HG03558 (cell line): Measurements from ENCODE around the gene AKAP12.
"Not testable (repeated sequence)": the region's sequence is repeated elsewhere in the genome, so short reads cannot be mapped to it uniquely, and the experiment has no call there.

Experiments
- ATAC-seq: cut with Tn5 transposase; IDR thresholded peaks from one replicate; pipeline ENCODE4 v1.9.1; 2021; ENCODE audit warnings: moderate number of reproducible peaks; ENCODE audit not compliant: unreplicated experiment; ENCODE audit errors: extremely low read depth

Gene AKAP12

GRCh38 chr6:151335930-151336329 is 96.2 kb downstream of the AKAP12 start:
- no peak for ATAC-seq

GRCh38 chr6:151338651-151339200 is 99.0 kb downstream of the AKAP12 start:
- ATAC-seq, result no peak

GRCh38 chr6:151339369-151339768 is 99.6 kb downstream of the AKAP12 start:
- no peak for ATAC-seq

GRCh38 chr6:151340219-151340978 is 100.6 kb downstream of the AKAP12 start:
- ATAC-seq, result no peak

GRCh38 chr6:151341476-151342195 is 101.9 kb downstream of the AKAP12 start:
- ATAC-seq, result no peak

- not testable (repeated sequence) for ATAC-seq
These were observed 103.0 kb downstream of the AKAP12 start for GRCh38 chr6:151342750-151343149.

- no peak for ATAC-seq
These were observed 110.0 kb downstream of the AKAP12 start for GRCh38 chr6:151349651-151350270.

GRCh38 chr6:151350442-151351145 is 110.8 kb downstream of the AKAP12 start:
- no peak for ATAC-seq

- ATAC-seq, result no peak
These were observed 111.5 kb downstream of the AKAP12 start for GRCh38 chr6:151351146-151351700.

GRCh38 chr6:151351731-151352130 is 112.0 kb downstream of the AKAP12 start:
- no peak for ATAC-seq

GRCh38 chr6:151352410-151353396 is 112.9 kb downstream of the AKAP12 start:
- no peak for ATAC-seq

- ATAC-seq, result no peak
These were observed 114.0 kb downstream of the AKAP12 start for GRCh38 chr6:151353795-151354194.

- ATAC-seq, result not testable (repeated sequence)
These were observed 117.2 kb downstream of the AKAP12 start for GRCh38 chr6:151356983-151357382.

GRCh38 chr6:151357758-151358436 is 118.1 kb downstream of the AKAP12 start:
- no peak for ATAC-seq

GRCh38 chr6:151358475-151358874 is 118.7 kb downstream of the AKAP12 start:
- no peak for ATAC-seq

- no peak for ATAC-seq
These were observed 119.7 kb downstream of the AKAP12 start for GRCh38 chr6:151359486-151359885.

- no peak for ATAC-seq
These were observed 125.5 kb downstream of the AKAP12 start for GRCh38 chr6:151365233-151365632.

GRCh38 chr6:151370509-151371078 is 130.8 kb downstream of the AKAP12 start:
- ATAC-seq, result no peak
